HCT116 (cell line): ENCODE data around the gene ALAS2. TPM values are rescaled to one million over a fixed set of nuclear protein-coding genes. Genes with fewer than 3 reads are reported as not detected.

Experiments
- ATAC-seq: fragments of 200-7000 bp; cut with Tn5 transposase; 2 replicates; pipeline ENCODE4 v1.9.1; 2020; ENCODE audit warnings: mild to moderate bottlenecking, moderate library complexity
- Bru-seq: library from RNA; stranded (reverse); fragments of 400-500 nt; gene quantifications from one replicate; lab custom pipeline; 2021; lab: Mats Ljungman, UMichigan
- BruChase-seq, 2 experiments: library from RNA; stranded (reverse); fragments of 400-500 nt; gene quantifications; one replicate each; lab custom pipeline; 2021; lab: Mats Ljungman, UMichigan
- BruUV-seq: library from RNA; stranded (reverse); fragments of 400-500 nt; replicated peaks from 2 replicates; lab custom pipeline; 2021; lab: Mats Ljungman, UMichigan
- CTCF ChIA-PET: fragments of 300-600 bp; sonication (Branson Sonifier 250); formaldehyde crosslinking; loops from one replicate; lab custom pipeline; 2021; ENCODE audit warnings: antibody characterized with exemption; lab: Charles Lee
- POLR2A ChIA-PET: fragments of 300-600, 350-600 bp; sonication (Branson Sonifier 250); formaldehyde crosslinking; loops from one replicate; lab custom pipeline; 2021; ENCODE audit warnings: antibody characterized with exemption; lab: Charles Lee
- RAD21 ChIA-PET, 2 experiments: fragments of 300-600 bp; sonication (Branson Sonifier 250); formaldehyde crosslinking; loops; one replicate each; lab custom pipeline; 2023; ENCODE audit warnings: low total read pairs in 2 of 2; ENCODE audit not compliant: uncharacterized antibody in 2 of 2, unreplicated experiment in 2 of 2, low non-redundant PET in 1 of 2; lab: Charles Lee
- DNase-seq: peaks from one replicate; pipeline ENCODE4 v3.0.0-alpha.2; 2010; ENCODE audit warnings: low read depth, low spot score
- H2AFZ ChIP-seq: fragments of 200-600 bp; shearing (Covaris generic), sonication (generic); 2 replicates; pipeline ENCODE4 v1.6.1; 2017; ENCODE audit warnings: low read depth, mixed run types, mixed read lengths, antibody characterized with exemption, low read length; ENCODE audit not compliant: poor library complexity, severe bottlenecking
- H3K27ac ChIP-seq: 2 replicates; pipeline ENCODE4 v1.5.1; 2012; ENCODE audit warnings: low read depth, low read length
- H3K27me3 ChIP-seq: fragments of 200-600 bp; sonication (generic); 2 replicates; pipeline ENCODE4 v1.6.1; 2016; ENCODE audit warnings: mixed run types, low read length, mixed read lengths; ENCODE audit not compliant: insufficient read depth
- H3K36me3 ChIP-seq, 2 experiments: fragments of 200-500 bp in 1 of 2; fragments of 200-600 bp in 1 of 2; sonication (Bioruptor generic) in 1 of 2; sonication (generic) in 1 of 2; 2 replicates each; pipeline versions ENCODE4 v1.5.1 to v1.6.1; 2014 to 2016; ENCODE audit warnings: low read length in 2 of 2, inconsistent platforms in 1 of 2, mixed read lengths in 1 of 2, mixed run types in 1 of 2; ENCODE audit not compliant: insufficient read depth in 2 of 2, control insufficient read depth in 1 of 2
- H3K4me1 ChIP-seq, 2 experiments: fragments of 200-600 bp in 1 of 2; sonication (generic) in 1 of 2; 2 replicates each; pipeline versions ENCODE4 v1.5.1 to v1.6.1; 2012 to 2017; ENCODE audit warnings: low read length in 2 of 2, inconsistent platforms in 1 of 2, mild to moderate bottlenecking in 1 of 2, mixed read lengths in 1 of 2, mixed run types in 1 of 2, moderate library complexity in 1 of 2; ENCODE audit not compliant: insufficient read depth in 2 of 2, control insufficient read depth in 1 of 2
- H3K4me2 ChIP-seq: fragments of 200-600 bp; sonication (generic); 2 replicates; pipeline ENCODE4 v1.6.1; 2017; ENCODE audit warnings: mixed run types, low read length, mixed read lengths
- H3K4me3 ChIP-seq, 2 experiments: fragments of 200-600 bp in 1 of 2; sonication (generic) in 1 of 2; replicated peaks in 1 of 2; 2 replicates each; pipeline ENCODE4 v1.5.1; 2011 to 2016; ENCODE audit warnings: low read length in 2 of 2, control low read depth in 1 of 2, low read depth in 1 of 2, mild to moderate bottlenecking in 1 of 2, mixed read lengths in 1 of 2, mixed run types in 1 of 2
- H3K79me2 ChIP-seq: fragments of 200-600 bp; sonication (generic); 2 replicates; pipeline ENCODE4 v1.6.1; 2017; ENCODE audit warnings: mild to moderate bottlenecking, mixed run types, low read length, moderate library complexity, mixed read lengths; ENCODE audit not compliant: insufficient read depth
- H3K9ac ChIP-seq: fragments of 200-600 bp; sonication (generic); 2 replicates; pipeline ENCODE4 v1.6.1; 2016; ENCODE audit warnings: low read length, mixed read lengths
- H3K9me2 ChIP-seq: fragments of 200-600 bp; sonication (generic), shearing (Covaris generic); 2 replicates; pipeline ENCODE4 v1.6.1; 2017; ENCODE audit warnings: mixed run types, mild to moderate bottlenecking, moderate library complexity; ENCODE audit not compliant: insufficient read depth
- H3K9me3 ChIP-seq, 2 experiments: fragments of 200-500 bp in 1 of 2; fragments of 200-600 bp in 1 of 2; sonication (Bioruptor generic) in 1 of 2; sonication (generic) in 1 of 2; 2 replicates each; pipeline ENCODE4 v1.6.1; 2014 to 2017; ENCODE audit warnings: low read length in 2 of 2, mixed read lengths in 2 of 2, inconsistent platforms in 1 of 2, low read depth in 1 of 2, mild to moderate bottlenecking in 1 of 2, mixed run types in 1 of 2, moderate library complexity in 1 of 2; ENCODE audit not compliant: control insufficient read depth in 1 of 2, insufficient read depth in 1 of 2
- H4K20me1 ChIP-seq: fragments of 200-600 bp; sonication (generic), shearing (Covaris generic); 2 replicates; pipeline ENCODE4 v1.6.1; 2017; ENCODE audit warnings: mixed run types, mild to moderate bottlenecking, moderate library complexity; ENCODE audit not compliant: insufficient read depth
- CBX3 ChIP-seq: IDR thresholded peaks from 2 replicates; pipeline ENCODE4 v1.6.1; 2012; ENCODE audit warnings: low read depth
- EGR1 ChIP-seq: IDR thresholded peaks from 2 replicates; pipeline ENCODE4 v1.6.1; 2012; ENCODE audit warnings: low read depth
- EZH2phosphoT487 ChIP-seq: fragments of 200-600 bp; IDR thresholded peaks from 2 replicates; pipeline ENCODE4 v1.6.1; 2018; ENCODE audit warnings: antibody characterized with exemption, borderline replicate concordance
- POLR2A ChIP-seq: IDR thresholded peaks from 2 replicates; pipeline ENCODE4 v1.7.0; 2011; ENCODE audit warnings: borderline replicate concordance; ENCODE audit not compliant: insufficient read depth, insufficient read length; ENCODE audit errors: extremely low read depth
- POLR2AphosphoS5 ChIP-seq: IDR thresholded peaks from 2 replicates; pipeline ENCODE4 v1.6.1; 2011; ENCODE audit warnings: mild to moderate bottlenecking, low read depth, low read length, moderate library complexity
- RAD21 ChIP-seq: IDR thresholded peaks from 2 replicates; pipeline ENCODE4 v1.6.1; 2012; ENCODE audit warnings: low read depth, mild to moderate bottlenecking
- SIN3A ChIP-seq: IDR thresholded peaks from 2 replicates; pipeline ENCODE4 v1.6.1; 2012; ENCODE audit warnings: low read depth
- SP1 ChIP-seq: IDR thresholded peaks from 2 replicates; pipeline ENCODE4 v1.6.1; 2012; ENCODE audit warnings: low read depth
- TCF7L2 ChIP-seq: IDR thresholded peaks from 2 replicates; pipeline ENCODE4 v1.7.0; 2011; ENCODE audit warnings: borderline replicate concordance, inconsistent platforms; ENCODE audit not compliant: insufficient read depth, insufficient read length; ENCODE audit errors: extremely low read depth
- ZFX ChIP-seq: fragments of 450-650 bp; IDR thresholded peaks from 2 replicates; pipeline ENCODE4 v1.6.1; 2017
- ZNF274 ChIP-seq: fragments of 200-500 bp; sonication (Bioruptor generic); IDR thresholded peaks from 2 replicates; pipeline ENCODE4 v1.6.1; 2014; ENCODE audit warnings: mild to moderate bottlenecking, low read depth, low read length, inconsistent platforms
- intact Hi-C: fragments of 100-400 bp; cut with micrococcal nuclease; formaldehyde crosslinking; loops from 2 replicates; pipeline ENCODE4 v1.10.0; 2022
- long read RNA-seq: library from polyadenylated mRNA; unstranded; transcript quantifications from one replicate; pipeline ENCODE4 v2.0.0, GENCODE V29; 2021; ENCODE audit not compliant: unreplicated experiment
- polyA plus RNA-seq: library from polyadenylated mRNA; unstranded; fragments of >200 nt; gene quantifications from 2 replicates; pipeline ENCODE4 v1.2.1, GENCODE V29; 2012; ENCODE audit warnings: missing spikeins
- total RNA-seq: library from RNA; stranded (reverse); gene quantifications from one replicate; pipeline ENCODE4 v1.2.1, GENCODE V29; 2021; ENCODE audit not compliant: unreplicated experiment
- TF ChIP-seq, protein P1 (sequence below): IDR thresholded peaks from 2 replicates; pipeline ENCODE4 v1.6.1; 2012; ENCODE audit warnings: low read depth
- TF ChIP-seq, protein P2 (sequence below), 3 experiments: fragments of 200-600 bp in 1 of 3; sonication (generic) in 1 of 3; IDR thresholded peaks in 2 of 3; conservative IDR thresholded peaks in 1 of 3; 2 replicates each; pipeline ENCODE4 v1.5.1; 2012 to 2017; ENCODE audit warnings: low read depth in 2 of 3, low read length in 2 of 3, antibody characterized with exemption in 1 of 3, borderline replicate concordance in 1 of 3, control low read depth in 1 of 3, mild to moderate bottlenecking in 1 of 3, mixed read lengths in 1 of 3, mixed run types in 1 of 3, moderate library complexity in 1 of 3; ENCODE audit not compliant: insufficient read depth in 1 of 3
- TF ChIP-seq, protein P3 (sequence below): IDR thresholded peaks from 2 replicates; pipeline ENCODE4 v1.6.1; 2012

Gene ALAS2, protein sequence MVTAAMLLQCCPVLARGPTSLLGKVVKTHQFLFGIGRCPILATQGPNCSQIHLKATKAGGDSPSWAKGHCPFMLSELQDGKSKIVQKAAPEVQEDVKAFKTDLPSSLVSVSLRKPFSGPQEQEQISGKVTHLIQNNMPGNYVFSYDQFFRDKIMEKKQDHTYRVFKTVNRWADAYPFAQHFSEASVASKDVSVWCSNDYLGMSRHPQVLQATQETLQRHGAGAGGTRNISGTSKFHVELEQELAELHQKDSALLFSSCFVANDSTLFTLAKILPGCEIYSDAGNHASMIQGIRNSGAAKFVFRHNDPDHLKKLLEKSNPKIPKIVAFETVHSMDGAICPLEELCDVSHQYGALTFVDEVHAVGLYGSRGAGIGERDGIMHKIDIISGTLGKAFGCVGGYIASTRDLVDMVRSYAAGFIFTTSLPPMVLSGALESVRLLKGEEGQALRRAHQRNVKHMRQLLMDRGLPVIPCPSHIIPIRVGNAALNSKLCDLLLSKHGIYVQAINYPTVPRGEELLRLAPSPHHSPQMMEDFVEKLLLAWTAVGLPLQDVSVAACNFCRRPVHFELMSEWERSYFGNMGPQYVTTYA
- total RNA-seq, result not detected
- not detected in 2 replicates for polyA plus RNA-seq
- not detected for Bru-seq, nascent RNA
- not detected for BruChase-seq, experiment 1, labeled RNA remaining after a 6-hour chase
- BruChase-seq, experiment 2, labeled RNA remaining after a 2-hour chase, result not detected
- long read RNA-seq, result 0 reads

DNA sequence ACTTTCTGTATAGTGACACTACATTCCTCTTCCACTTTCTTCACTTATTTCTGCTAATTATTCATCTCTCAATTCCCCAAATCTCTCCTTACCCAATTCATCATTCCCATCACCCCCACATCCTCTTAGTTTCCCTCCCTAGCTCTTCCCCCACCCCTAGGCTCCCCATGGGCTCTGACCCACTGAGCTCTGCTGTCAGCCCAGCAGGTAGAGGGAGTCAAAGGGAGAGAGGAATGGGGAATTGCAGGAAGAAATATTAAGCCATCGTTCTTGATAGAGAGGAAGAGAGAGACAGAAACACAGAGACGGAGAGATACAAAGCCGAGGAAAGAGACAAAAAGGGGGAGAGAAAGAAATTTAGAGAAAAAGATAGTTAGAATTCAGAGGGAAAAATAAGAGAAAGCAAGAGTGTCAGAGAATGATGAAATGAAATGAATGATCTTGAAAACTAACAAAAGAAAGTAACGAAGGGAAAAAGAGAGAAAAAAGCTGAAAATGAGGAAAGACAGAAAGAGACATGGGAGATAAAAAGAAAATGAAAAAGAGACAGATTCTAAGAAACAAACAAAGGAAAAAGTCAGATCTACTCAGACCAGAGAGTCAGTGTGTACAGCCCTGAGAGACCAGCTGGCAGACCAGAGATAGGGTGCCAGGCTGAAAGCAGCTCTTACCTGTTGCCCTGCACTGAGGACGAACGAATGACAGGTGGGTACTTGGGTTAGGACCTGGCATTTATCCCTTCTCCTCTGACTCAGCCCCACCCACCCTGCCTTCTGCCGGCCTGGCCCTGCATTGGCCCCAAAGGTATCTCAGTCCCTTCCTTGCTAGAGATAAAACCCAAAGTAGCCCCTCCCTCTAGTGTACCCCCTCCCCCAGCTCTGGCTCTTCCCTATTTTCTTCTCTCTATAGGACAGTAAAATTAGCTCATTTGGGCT, at the start of gene ALAS2:
ALAS2 (minus strand) TSS at position 707 of the 935 bp plus-strand sequence. CDS start 4,977 bp downstream, outside the sequence.
- DNase-seq (no peak), ATAC-seq (no peak)
- no peaks in the 10 kb centered on the region for H3K27me3 ChIP-seq
- intact Hi-C loops, result no loop called here
- no peak within 1 kb of the TSS for H3K27ac ChIP-seq
- no peaks in the 10 kb centered on the region for H3K9me2 ChIP-seq
- BruUV-seq, result no TSS peak
- H3K4me3 ChIP-seq, result no peak within 1 kb of the TSS
- CTCF ChIA-PET, result no interaction called here
- H3K36me3 ChIP-seq, result no peaks in the 10 kb centered on the region
- H3K9me3 ChIP-seq, result no peaks in the 10 kb centered on the region
- H3K4me2 ChIP-seq, result no peak within 1 kb of the TSS
- RAD21 ChIA-PET, result no interaction called here
- H2AFZ ChIP-seq, result no peak within 1 kb of the TSS
- peaks cover 0 to 6% of the 10 kb centered on the region in 2 experiments; a peak in 1 of 4 replicates for H3K4me1 ChIP-seq
- no peak within 1 kb of the TSS for H3K9ac ChIP-seq
- POLR2A ChIA-PET, result no interaction called here
- no peaks in the 10 kb centered on the region for H4K20me1 ChIP-seq
- H3K79me2 ChIP-seq, result no peaks in the 10 kb centered on the region
- TF ChIP-seq EGR1, result no peak
- no peak for TF ChIP-seq SP1
- TF ChIP-seq, protein P1, sequence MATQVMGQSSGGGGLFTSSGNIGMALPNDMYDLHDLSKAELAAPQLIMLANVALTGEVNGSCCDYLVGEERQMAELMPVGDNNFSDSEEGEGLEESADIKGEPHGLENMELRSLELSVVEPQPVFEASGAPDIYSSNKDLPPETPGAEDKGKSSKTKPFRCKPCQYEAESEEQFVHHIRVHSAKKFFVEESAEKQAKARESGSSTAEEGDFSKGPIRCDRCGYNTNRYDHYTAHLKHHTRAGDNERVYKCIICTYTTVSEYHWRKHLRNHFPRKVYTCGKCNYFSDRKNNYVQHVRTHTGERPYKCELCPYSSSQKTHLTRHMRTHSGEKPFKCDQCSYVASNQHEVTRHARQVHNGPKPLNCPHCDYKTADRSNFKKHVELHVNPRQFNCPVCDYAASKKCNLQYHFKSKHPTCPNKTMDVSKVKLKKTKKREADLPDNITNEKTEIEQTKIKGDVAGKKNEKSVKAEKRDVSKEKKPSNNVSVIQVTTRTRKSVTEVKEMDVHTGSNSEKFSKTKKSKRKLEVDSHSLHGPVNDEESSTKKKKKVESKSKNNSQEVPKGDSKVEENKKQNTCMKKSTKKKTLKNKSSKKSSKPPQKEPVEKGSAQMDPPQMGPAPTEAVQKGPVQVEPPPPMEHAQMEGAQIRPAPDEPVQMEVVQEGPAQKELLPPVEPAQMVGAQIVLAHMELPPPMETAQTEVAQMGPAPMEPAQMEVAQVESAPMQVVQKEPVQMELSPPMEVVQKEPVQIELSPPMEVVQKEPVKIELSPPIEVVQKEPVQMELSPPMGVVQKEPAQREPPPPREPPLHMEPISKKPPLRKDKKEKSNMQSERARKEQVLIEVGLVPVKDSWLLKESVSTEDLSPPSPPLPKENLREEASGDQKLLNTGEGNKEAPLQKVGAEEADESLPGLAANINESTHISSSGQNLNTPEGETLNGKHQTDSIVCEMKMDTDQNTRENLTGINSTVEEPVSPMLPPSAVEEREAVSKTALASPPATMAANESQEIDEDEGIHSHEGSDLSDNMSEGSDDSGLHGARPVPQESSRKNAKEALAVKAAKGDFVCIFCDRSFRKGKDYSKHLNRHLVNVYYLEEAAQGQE, result no peak
- no peak for TF ChIP-seq CBX3
- no peak for TF ChIP-seq SIN3A
- TF ChIP-seq POLR2AphosphoS5, result no peak
- no peak for TF ChIP-seq TCF7L2
- TF ChIP-seq ZFX, result no peak
- no peak for TF ChIP-seq EZH2phosphoT487
- TF ChIP-seq RAD21, result no peak
- TF ChIP-seq POLR2A, result no peak
- TF ChIP-seq, protein P2, sequence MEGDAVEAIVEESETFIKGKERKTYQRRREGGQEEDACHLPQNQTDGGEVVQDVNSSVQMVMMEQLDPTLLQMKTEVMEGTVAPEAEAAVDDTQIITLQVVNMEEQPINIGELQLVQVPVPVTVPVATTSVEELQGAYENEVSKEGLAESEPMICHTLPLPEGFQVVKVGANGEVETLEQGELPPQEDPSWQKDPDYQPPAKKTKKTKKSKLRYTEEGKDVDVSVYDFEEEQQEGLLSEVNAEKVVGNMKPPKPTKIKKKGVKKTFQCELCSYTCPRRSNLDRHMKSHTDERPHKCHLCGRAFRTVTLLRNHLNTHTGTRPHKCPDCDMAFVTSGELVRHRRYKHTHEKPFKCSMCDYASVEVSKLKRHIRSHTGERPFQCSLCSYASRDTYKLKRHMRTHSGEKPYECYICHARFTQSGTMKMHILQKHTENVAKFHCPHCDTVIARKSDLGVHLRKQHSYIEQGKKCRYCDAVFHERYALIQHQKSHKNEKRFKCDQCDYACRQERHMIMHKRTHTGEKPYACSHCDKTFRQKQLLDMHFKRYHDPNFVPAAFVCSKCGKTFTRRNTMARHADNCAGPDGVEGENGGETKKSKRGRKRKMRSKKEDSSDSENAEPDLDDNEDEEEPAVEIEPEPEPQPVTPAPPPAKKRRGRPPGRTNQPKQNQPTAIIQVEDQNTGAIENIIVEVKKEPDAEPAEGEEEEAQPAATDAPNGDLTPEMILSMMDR (IDR thresholded peaks at IDR 0.05 in 2 of 3, conservative IDR thresholded peaks at IDR 0.05 in 1 of 3; ENCODE audit: borderline replicate concordance in 1 of 3, insufficient read depth in 1 of 3, low read depth in 2 of 3, low read length in 2 of 3), result no peak
- TF ChIP-seq ZNF274, result no peak
- TF ChIP-seq, protein P3, sequence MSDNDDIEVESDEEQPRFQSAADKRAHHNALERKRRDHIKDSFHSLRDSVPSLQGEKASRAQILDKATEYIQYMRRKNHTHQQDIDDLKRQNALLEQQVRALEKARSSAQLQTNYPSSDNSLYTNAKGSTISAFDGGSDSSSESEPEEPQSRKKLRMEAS, result no peak
